HG03025 (cell line): ENCODE results near the gene PCDH1.

Source experiments
- ATAC-seq: cut with Tn5 transposase; IDR thresholded peaks from one replicate; pipeline ENCODE4 v1.9.1; 2021; ENCODE audit warnings: mild to moderate bottlenecking, moderate library complexity; ENCODE audit not compliant: unreplicated experiment, low FRiP score

Gene PCDH1

DNA sequence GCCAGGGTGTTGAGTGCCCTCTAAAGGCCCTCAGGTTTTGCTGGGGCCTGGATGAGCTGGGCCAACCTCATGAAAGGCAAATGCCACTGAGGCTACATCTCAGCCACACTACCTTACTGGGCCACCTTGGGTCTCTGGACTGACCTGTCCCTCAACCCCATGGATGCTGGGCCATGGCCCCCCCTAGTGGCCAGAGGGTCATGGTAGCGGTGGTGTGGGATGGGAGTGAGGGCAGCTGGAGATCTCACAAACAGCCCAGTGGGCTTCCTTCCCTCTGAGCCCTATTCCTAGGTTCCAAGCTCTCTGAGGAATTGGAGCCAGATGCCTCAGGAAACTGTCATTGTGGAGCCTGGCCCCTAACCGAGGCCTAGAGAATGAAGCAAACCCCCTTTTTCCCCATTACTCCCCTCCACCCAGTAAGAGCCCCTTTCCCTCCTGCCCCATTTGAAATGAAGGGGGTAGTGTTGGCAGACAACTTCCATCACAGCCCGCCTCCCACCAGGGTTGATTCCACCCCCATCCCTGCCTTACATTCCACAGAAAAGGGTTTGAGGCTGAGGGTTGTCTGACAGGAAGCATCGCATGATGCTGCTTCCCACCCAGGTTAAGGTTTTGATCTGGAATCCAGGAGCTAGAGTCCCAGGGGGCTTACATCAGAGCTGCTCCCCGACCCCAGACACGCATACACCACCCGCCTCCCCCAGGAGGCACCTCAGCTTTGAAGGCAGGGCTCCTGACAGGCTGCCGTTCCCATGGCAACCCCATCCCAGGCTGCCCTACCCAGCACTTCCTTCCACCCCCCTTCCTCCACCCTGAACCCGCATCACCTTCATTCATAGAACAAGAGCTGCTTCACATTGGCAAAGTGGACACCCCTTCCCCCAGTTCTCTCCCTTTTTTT lies 63.9 kb downstream of the PCDH1 start:
- no peak for ATAC-seq

- no peak for ATAC-seq
These were observed 65.7 kb downstream of the PCDH1 start for GRCh38 chr5:141812512-141812911.

GRCh38 chr5:141811287-141812155 lies 66.7 kb downstream of the PCDH1 start:
- ATAC-seq: no peak

- no peak for ATAC-seq
These were observed 67.5 kb downstream of the PCDH1 start for GRCh38 chr5:141810702-141811101.

DNA sequence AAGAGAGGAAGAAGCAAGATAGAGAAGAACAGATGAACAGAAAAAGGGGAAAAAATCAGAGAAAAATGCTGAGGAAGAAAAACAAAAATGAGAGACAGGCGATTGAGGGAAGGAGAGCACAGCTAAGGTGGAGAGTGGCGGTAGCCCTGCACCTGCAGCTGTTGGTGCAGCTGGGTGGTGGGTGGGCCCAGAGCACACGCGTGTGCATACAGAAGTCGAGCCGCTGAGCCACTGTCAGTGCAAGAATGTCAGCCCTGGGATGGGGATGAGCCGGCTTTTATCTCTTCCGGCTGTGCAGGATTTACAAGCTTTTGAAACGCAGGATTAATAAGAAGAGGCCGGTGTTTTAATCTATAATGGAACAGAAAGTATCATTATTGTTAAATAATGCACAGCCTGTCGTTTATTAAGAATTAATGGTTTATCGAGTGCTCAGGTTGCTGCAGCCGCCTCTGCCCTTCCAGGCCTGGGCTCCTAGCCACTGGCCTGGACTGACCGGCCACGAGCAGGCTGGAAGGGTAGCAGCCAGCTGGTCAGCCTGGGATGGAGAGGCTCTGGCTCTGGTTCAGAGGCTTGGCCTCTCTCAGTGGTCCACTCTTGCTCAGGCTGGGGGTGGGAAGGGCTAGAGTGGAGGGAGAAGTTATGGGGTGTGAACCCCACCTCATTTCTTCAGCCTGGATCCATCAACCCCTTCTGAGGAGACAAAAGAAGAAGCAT lies 68.7 kb downstream of the PCDH1 start:
- ATAC-seq: no peak

DNA sequence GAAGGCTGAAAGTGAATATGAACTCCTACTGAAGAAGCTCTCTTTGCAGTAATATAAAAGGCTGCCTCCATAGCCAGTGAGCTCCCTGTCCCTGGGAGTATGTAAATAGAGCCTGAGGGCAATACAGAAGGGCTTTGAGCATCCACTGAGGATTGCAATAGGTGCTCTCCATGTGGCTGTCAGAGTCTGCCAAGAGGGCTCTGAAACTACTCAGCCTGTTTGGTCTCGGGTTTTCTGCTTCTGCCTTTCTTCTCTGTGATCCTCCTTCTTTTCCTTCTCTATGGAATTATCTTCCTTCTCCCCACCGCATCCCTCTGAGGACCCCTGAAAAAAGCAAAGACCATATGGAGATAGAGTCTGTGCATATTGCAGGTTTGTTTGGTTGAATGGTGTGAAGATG lies 69.4 kb downstream of the PCDH1 start:
- ATAC-seq: no peak

GRCh38 chr5:141807732-141808131 lies 70.5 kb downstream of the PCDH1 start:
- no peak for ATAC-seq

DNA sequence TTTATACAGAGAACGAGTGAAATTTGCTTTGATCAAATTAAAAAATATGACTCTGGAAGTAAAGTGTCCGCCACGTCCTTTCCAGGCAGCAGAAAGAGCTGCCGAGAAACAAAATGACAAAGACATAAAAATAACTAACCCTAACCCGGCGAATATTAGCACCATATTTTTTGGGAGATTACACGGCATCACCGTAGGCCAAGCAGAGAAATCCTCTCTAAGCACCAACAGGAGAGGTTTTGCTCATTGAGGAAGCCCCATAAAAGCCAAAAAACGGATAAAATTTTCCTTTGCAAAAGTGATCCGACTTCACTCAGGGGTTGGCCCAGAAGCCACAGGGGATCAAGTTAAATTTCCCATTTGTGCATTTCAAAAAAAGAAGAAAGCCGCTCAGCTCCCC lies 70.9 kb downstream of the PCDH1 start:
- no peak for ATAC-seq

DNA sequence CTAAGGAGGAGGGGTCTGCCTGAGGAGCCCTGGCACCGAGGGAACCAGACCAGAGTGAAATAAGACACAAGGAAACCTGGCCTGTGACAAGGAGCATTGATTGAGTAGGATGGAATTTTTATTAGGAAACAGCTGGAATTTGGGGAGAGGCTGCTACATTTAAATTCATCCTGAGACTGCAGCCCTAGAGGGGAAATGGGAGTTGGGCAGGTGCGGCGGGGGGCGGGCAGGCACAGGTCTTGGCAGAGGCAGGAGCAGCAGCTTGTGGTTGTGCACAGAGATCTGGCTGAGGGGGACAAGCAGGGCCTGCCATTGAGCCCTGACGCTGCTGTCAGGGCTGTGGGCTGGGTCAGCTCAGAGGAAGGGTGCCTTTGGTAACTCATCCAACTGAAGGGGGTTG lies 71.6 kb downstream of the PCDH1 start:
- ATAC-seq: no peak

DNA sequence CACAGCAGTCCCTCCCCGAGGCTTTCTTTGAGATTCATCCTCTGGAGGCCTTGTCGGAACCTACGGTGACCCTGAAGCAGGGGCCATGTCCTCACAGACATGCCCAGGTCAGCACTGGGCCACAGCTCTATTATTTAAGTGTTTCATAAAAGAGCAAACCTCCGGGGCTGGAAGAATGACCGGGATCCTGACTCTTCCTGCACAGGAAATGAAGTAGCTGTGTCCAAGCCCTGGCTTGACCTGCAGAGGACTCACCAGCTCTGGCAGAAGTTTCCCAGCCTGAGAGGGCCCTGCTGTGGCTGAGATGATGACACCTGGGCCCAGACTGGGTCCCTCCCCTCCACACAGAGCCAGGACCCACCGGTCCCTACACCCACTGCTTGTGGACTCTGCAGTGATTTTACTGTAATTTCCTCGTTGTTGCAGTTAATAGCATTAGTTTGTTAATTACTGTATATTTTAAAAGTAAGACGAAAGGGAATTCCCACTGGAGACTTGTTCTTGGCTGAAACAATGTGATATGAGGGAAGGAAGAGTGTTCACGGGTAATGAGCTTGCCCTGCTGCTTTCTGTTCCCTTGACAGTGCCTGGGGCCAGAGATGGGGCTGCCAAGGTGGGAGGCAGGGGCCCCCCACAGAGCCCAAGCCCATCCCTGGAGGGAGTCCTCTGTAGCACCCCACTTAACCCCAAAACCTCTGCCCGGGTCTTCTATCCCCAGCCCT lies 72.2 kb downstream of the PCDH1 start:
- ATAC-seq: no peak

DNA sequence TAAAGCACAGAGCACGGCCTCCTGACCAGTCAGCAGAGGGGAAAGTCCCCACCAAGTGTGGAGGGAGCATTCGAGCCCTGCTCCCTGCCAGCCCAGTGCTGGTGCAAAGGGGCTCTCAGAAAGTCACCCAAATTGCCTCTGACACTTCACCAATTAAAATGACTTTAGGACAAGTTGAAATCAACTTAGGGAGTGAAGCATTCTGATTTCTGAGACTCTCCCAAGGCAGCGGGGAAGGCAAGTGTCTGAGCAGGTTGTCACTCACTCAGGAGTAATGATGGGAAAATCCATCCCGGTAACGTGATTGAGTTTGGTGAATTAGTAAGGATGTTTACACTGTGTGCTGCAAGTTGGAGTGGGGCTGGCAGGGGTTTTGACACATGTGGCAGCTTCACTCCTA lies 73.7 kb downstream of the PCDH1 start:
- no peak for ATAC-seq
